HG03378 (cell line): ENCODE results near the gene DHFR.
"Not testable (repeated sequence)": the region's sequence is repeated elsewhere in the genome, so short reads cannot be mapped to it uniquely, and the experiment has no call there.

ENCODE experiments used
- ATAC-seq: cut with Tn5 transposase; IDR thresholded peaks from one replicate; pipeline ENCODE4 v1.9.1; 2021; ENCODE audit warnings: mild to moderate bottlenecking, moderate library complexity; ENCODE audit not compliant: unreplicated experiment

DHFR gene

GRCh38 chr5:80600943-80601693, 53.7 kb downstream of the DHFR start:
- ATAC-seq, result no peak

- no peak for ATAC-seq
Observed at GRCh38 chr5:80597500-80597899, 57.3 kb downstream of the DHFR start.

- no peak for ATAC-seq
Observed at GRCh38 chr5:80594810-80595209, 60.0 kb downstream of the DHFR start.

GRCh38 chr5:80592761-80593160, 62.0 kb downstream of the DHFR start:
- ATAC-seq, result no peak

GRCh38 chr5:80592105-80592504, 62.7 kb downstream of the DHFR start:
- no peak for ATAC-seq

GRCh38 chr5:80591352-80591751, 63.4 kb downstream of the DHFR start:
- ATAC-seq, result no peak

- no peak for ATAC-seq
Observed at GRCh38 chr5:80590766-80591165, 64.0 kb downstream of the DHFR start.

GRCh38 chr5:80588858-80589540, 65.8 kb downstream of the DHFR start:
- no peak for ATAC-seq

GRCh38 chr5:80584770-80585169, 70.0 kb downstream of the DHFR start:
- no peak for ATAC-seq

- not testable (repeated sequence) for ATAC-seq
Observed at GRCh38 chr5:80580291-80580690, 74.5 kb downstream of the DHFR start.

- ATAC-seq, result no peak
Observed at GRCh38 chr5:80579050-80579449, 75.7 kb downstream of the DHFR start.

GRCh38 chr5:80577707-80578106, 77.1 kb downstream of the DHFR start:
- ATAC-seq, result no peak

- no peak for ATAC-seq
Observed at GRCh38 chr5:80576383-80576782, 78.4 kb downstream of the DHFR start.
